Midbrain (tissue), 1 donor: ENCODE results near the gene MPV17L2.

ENCODE experiments used
- DNase-seq: peaks from one replicate; lab custom pipeline; 2025; lab: John Stamatoyannopoulos, UW

MPV17L2 gene

DNA sequence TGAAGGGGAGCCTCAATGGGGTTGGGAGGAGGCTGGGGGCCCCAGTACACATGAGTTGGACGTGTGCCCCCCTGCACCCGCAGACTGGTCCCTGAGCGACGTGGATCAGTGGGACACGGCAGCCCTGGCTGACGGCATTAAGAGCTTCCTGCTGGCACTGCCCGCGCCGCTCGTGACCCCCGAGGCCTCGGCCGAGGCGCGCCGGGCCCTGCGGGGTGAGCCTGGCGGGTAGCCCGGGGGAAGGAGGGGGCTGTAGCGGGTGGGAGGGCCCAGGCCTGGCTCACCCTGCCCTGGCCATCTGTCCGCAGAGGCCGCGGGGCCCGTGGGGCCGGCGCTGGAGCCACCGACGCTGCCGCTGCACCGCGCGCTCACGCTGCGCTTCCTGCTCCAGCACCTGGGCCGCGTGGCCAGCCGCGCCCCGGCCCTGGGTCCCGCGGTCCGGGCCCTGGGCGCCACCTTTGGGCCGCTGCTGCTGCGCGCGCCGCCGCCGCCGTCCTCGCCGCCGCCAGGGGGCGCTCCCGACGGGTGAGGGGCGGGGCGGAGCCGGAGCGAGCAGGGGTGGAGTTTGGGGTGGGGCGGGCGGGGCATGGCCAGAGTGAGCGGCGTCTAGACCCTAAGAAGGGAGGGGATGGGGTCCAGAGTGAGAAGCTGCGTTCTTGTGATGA lies 31.9 kb upstream of the MPV17L2 start:
- DNase-seq: peak; percentile 75

DNA sequence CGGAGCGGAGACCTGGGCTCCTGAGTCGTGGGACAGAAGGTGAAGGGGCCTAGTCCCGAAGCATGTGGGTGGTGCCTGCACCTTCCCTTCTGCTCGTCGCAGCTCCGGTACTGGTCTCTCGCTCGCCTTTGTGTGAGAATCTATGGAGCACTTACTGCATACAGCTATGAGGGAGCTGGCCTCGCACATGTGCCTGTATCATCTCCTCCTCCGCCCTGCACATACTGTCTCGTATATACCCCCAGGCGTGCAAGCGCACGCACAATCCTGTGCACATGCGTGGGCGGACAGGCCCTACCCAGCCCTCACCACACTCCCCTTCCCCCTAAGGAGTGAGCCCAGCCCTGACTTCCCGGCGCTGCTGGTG lies 31.4 kb upstream of the MPV17L2 start:
- no peak for DNase-seq

GRCh38 chr19:18164072-18164471 lies 28.9 kb upstream of the MPV17L2 start:
- no peak for DNase-seq

DNA sequence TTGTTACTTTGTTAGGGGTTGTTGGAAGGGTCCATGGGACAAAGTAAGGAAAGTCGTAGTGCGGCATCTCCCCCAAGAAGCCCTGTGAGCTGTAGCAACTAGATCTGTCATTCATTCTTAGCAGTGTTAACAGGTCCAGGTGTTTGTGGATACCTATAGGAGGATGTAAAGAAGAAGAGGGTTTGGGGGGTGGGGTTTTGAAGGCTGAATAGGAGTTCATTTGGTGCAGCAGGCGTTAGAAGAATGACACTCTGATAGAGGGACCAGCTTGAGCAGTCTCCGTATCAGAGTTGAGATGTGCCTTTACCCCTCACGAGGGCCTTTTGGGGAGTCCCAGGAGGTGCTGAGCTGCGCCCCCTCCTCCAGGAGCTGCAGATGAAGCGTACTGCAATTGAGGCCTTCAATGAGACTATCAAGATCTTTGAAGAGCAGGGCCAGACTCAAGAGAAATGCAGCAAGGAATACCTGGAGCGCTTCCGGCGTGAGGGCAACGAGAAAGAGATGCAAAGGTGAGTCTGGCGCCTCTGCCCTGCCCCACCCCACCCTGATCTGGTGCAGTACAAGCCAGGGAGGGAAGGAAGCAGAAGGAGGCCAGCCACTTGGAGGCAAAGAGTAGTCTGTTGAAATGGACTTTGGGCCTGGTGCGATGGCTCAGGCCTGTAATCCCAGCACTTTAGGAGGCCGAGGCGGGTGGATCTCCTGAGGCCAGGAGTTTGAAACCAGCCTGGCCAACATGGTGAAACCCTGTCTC lies 27.0 kb upstream of the MPV17L2 start:
- no peak for DNase-seq

- no peak for DNase-seq
Measured at GRCh38 chr19:18167011-18167410, 26.0 kb upstream of the MPV17L2 start.

- peak; percentile 13 for DNase-seq
Measured at GRCh38 chr19:18167975-18168645, 24.9 kb upstream of the MPV17L2 start.

- DNase-seq: no peak
Measured at GRCh38 chr19:18168673-18169381, 24.2 kb upstream of the MPV17L2 start.

- no peak for DNase-seq
Measured at GRCh38 chr19:18170714-18171255, 22.2 kb upstream of the MPV17L2 start.

DNA sequence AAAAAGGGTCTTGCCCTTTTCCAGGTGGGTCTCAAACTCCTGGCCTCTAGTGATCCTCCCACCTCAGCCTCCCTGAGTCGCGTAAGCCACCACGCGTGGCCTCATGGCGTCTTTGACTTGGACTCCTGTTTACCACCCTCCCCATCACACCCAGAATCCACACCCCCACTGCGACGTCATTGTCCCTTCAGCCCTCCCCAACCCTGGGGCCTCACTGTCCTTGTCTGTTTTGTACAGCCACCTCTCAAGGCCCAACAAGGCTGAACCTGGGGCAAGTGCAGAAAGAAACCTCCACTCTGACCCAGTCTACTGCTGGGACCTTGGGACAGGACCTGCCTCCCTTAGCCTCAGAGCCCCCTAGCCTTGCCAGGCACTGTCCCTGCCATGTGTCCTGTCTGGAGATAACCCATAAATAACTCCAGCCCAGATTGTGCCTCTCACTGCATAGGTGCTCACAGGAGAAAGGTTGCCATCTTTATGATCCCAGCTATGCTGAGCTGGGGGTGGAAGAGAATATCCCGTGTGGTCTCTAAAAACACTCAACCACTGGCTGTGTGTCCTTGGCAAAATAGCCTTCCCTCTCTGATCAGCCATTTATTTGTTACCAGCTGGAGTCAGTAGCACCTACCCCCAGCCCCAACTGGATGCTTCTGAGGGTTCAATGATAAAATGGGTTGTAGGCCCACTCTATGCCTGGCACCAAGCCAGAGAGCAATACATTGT lies 21.3 kb upstream of the MPV17L2 start:
- no peak for DNase-seq

GRCh38 chr19:18172331-18173053 lies 20.5 kb upstream of the MPV17L2 start:
- no peak for DNase-seq

- DNase-seq: no peak
Measured at GRCh38 chr19:18173054-18173571, 19.9 kb upstream of the MPV17L2 start.

GRCh38 chr19:18173572-18174288 lies 19.3 kb upstream of the MPV17L2 start, which contains the start of gene IFI30:
IFI30 (plus strand) TSS chr19:18173813; CDS start chr19:18173842, 29 bp downstream.
- DNase-seq: peak; percentile 12

GRCh38 chr19:18174983-18175382 lies 18.0 kb upstream of the MPV17L2 start:
- DNase-seq: no peak

GRCh38 chr19:18176367-18177310 lies 16.4 kb upstream of the MPV17L2 start:
- no peak for DNase-seq

DNA sequence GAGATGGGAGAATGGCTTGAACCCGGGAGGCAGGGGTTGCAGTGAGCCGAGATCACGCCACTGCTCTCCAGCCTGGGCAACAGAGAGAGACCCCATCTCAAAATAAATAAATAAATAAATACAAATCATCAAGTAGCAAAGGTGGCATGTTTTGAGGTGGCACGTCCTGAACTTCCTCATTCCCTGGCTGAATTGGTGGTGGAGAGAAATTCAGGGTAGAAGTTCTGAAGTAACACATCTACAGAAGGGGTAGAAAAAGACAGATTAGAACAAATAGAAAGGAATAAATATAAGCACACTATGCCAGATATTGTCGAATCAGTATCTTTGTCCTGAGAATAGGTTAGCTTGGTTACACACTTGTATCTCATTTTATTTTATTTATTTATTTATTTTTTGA lies 13.1 kb upstream of the MPV17L2 start:
- no peak for DNase-seq

DNA sequence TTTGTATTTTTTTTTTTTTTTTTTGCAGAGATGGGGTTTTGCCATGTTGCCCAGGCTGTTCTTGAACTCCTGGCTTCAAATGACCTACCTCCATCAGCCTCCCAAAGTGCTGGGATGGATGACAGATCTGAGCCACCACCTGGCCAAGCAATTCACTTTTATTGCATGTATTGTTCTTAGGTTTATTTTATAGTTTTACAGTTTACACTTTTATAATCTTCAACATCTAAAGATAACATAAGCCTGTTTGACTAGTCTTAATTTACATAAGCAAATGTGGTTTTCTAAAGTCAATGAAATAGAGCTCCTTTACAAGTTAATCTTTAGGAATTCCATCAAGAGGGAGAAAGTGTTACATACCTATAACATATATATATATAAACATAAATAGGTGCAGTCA lies 9.5 kb upstream of the MPV17L2 start:
- DNase-seq: no peak

DNA sequence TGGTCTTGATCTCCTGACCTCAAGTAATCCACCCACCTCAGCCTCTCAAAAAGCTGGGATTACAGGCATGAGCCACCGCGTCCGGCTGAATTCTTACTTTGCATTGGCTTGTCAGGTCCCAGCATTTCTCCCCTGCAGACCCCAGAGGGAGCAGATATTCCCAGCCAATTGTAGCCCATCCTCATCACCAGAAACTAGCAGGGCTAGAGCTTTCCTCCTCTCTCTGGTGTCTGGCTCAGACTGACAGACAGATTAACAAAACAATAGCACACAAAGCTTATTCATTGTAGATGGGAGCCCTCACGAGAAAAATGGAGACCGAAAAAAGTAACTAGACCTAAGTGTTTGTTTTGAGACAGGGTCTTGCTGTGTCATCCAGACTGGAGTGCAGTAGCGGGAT lies 7.5 kb upstream of the MPV17L2 start:
- DNase-seq: no peak

DNA sequence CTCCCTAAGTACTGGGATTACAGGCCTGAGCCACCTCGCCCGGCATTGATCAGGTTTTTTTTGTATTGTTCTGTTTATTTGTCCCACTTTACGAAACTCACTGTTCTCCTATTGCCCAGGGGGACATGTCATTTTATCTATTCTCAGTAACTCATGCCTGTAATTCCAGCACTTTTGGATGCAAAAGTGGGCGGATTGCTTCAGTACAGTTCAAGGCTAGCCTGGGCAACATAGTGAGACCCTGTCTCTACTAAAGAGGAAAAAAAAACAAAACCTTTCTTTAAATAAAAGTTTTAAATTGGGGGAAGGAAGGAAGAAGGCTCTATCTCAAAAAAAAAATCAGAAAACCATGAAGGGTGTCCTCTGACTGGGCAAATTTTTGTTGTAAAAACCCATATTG lies 2.7 kb upstream of the MPV17L2 start:
- no peak for DNase-seq

- DNase-seq: no peak
Measured at GRCh38 chr19:18191640-18192062, 1.4 kb upstream of the MPV17L2 start.
